Mammary epithelial cell (primary cell): ENCODE data around the gene ZSCAN5A.

Source experiments
- EZH2 ChIP-seq: IDR thresholded peaks from 2 replicates; pipeline ENCODE4 v1.6.1; 2012; ENCODE audit warnings: low read length, inconsistent platforms, borderline replicate concordance
- TF ChIP-seq, protein P1 (sequence below), 2 donors: IDR thresholded peaks in 1 of 2; conservative IDR thresholded peaks in 1 of 2; 2 replicates each; pipeline ENCODE4 v1.5.1; 2011 to 2012; ENCODE audit warnings: inconsistent platforms in 2 of 2, low read length in 2 of 2, mild to moderate bottlenecking in 2 of 2, control low read depth in 1 of 2, low read depth in 1 of 2; ENCODE audit not compliant: insufficient read depth in 1 of 2; ENCODE audit errors: extremely low read depth in 1 of 2

GRCh38 chr19:56312787-56313657 lies 1.6 kb downstream of the ZSCAN5A start:
- TF ChIP-seq, protein P1, sequence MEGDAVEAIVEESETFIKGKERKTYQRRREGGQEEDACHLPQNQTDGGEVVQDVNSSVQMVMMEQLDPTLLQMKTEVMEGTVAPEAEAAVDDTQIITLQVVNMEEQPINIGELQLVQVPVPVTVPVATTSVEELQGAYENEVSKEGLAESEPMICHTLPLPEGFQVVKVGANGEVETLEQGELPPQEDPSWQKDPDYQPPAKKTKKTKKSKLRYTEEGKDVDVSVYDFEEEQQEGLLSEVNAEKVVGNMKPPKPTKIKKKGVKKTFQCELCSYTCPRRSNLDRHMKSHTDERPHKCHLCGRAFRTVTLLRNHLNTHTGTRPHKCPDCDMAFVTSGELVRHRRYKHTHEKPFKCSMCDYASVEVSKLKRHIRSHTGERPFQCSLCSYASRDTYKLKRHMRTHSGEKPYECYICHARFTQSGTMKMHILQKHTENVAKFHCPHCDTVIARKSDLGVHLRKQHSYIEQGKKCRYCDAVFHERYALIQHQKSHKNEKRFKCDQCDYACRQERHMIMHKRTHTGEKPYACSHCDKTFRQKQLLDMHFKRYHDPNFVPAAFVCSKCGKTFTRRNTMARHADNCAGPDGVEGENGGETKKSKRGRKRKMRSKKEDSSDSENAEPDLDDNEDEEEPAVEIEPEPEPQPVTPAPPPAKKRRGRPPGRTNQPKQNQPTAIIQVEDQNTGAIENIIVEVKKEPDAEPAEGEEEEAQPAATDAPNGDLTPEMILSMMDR (conservative IDR thresholded peaks at IDR 0.05 in 1 of 2, IDR thresholded peaks at IDR 0.05 in 1 of 2; ENCODE audit: extremely low read depth in 1 of 2, insufficient read depth in 1 of 2, low read depth in 1 of 2, low read length in 2 of 2): no peak
- TF ChIP-seq EZH2: no peak
